ENCODE measurements around the gene LPIN3. TPM values are rescaled to one million over a fixed set of nuclear protein-coding genes. Genes with fewer than 3 reads are reported as not detected.

The LPIN3 gene
- total RNA-seq, 2 donors from 2014 or later = 46.2 to 65.3 TPM

- no peak overlapping the region for H3K9ac ChIP-seq (ENCODE audit: low read depth in 2 of 2, low read length in 2 of 2)
- no peaks in the 10 kb centered on the region for H3K4me1 ChIP-seq
- intact Hi-C loops (cut with DNase I) = no loop called here
- no peaks in the 10 kb centered on the region for H3K36me3 ChIP-seq
- no peaks in the 10 kb centered on the region for H3K27me3 ChIP-seq
- H3K27ac ChIP-seq = no peak overlapping the region
- H3K4me3 ChIP-seq = no peak overlapping the region
- TF ChIP-seq CTCF (IDR thresholded peaks at IDR 0.05) = no peak
- H3K9me3 ChIP-seq = no peaks in the 10 kb centered on the region
- no peak for DNase-seq
These were observed 13.4 kb upstream of the LPIN3 start for GRCh38 chr20:41327178-41327577.

GRCh38 chr20:41329435-41330342 lies 10.9 kb upstream of the LPIN3 start:
- TF ChIP-seq CTCF (IDR thresholded peaks at IDR 0.05) = no peak
- no peaks in the 10 kb centered on the region for H3K4me1 ChIP-seq
- peak; percentile 43 for DNase-seq
- peak overlapping the region; percentile 36 for H3K27ac ChIP-seq
- H3K4me3 ChIP-seq = no peak overlapping the region
- no peaks in the 10 kb centered on the region for H3K36me3 ChIP-seq
- no peaks in the 10 kb centered on the region for H3K9me3 ChIP-seq
- H3K27me3 ChIP-seq = no peaks in the 10 kb centered on the region
- intact Hi-C loops (cut with DNase I) = loop anchor here (10.0 kb wide), 1 partner anchor 365 kb away; no protein-coding TSS in a partner anchor
- peak overlapping the region in 1 of 2 donors; percentile 50 for H3K9ac ChIP-seq (ENCODE audit: low read depth in 2 of 2, low read length in 2 of 2)

- H3K27ac ChIP-seq = no peak overlapping the region
- TF ChIP-seq CTCF (IDR thresholded peaks at IDR 0.05) = no peak
- H3K9ac ChIP-seq (ENCODE audit: low read depth in 2 of 2, low read length in 2 of 2) = no peak overlapping the region
- H3K36me3 ChIP-seq = no peaks in the 10 kb centered on the region
- no peak overlapping the region for H3K4me3 ChIP-seq
- no peaks in the 10 kb centered on the region for H3K27me3 ChIP-seq
- intact Hi-C loops (cut with DNase I) = loop anchor here (10.0 kb wide), 1 partner anchor 366 kb away; no protein-coding TSS in a partner anchor
- H3K4me1 ChIP-seq = no peaks in the 10 kb centered on the region
- no peaks in the 10 kb centered on the region for H3K9me3 ChIP-seq
- DNase-seq = no peak
These were observed 10.3 kb upstream of the LPIN3 start for GRCh38 chr20:41330343-41330720.

- no peak overlapping the region for H3K4me3 ChIP-seq
- no peak overlapping the region for H3K9ac ChIP-seq (ENCODE audit: low read depth in 2 of 2, low read length in 2 of 2)
- TF ChIP-seq CTCF (IDR thresholded peaks at IDR 0.05) = no peak
- no peaks in the 10 kb centered on the region for H3K36me3 ChIP-seq
- no peaks in the 10 kb centered on the region for H3K4me1 ChIP-seq
- no peaks in the 10 kb centered on the region for H3K27me3 ChIP-seq
- no peak for DNase-seq
- intact Hi-C loops (cut with DNase I) = loop anchor here (10.0 kb wide), 1 partner anchor 366 kb away; no protein-coding TSS in a partner anchor
- H3K9me3 ChIP-seq = no peaks in the 10 kb centered on the region
- H3K27ac ChIP-seq = no peak overlapping the region
These were observed 9.7 kb upstream of the LPIN3 start for GRCh38 chr20:41330941-41331340.

- H3K27me3 ChIP-seq = no peaks in the 10 kb centered on the region
- no peak overlapping the region for H3K9ac ChIP-seq (ENCODE audit: low read depth in 2 of 2, low read length in 2 of 2)
- no peak overlapping the region for H3K27ac ChIP-seq
- DNase-seq = no peak
- H3K9me3 ChIP-seq = no peaks in the 10 kb centered on the region
- H3K4me1 ChIP-seq = no peaks in the 10 kb centered on the region
- no peaks in the 10 kb centered on the region for H3K36me3 ChIP-seq
- intact Hi-C loops (cut with DNase I) = loop anchor here (10.0 kb wide), 1 partner anchor 367 kb away; no protein-coding TSS in a partner anchor
- no peak overlapping the region for H3K4me3 ChIP-seq
- no peak for TF ChIP-seq CTCF (IDR thresholded peaks at IDR 0.05)
These were observed 8.9 kb upstream of the LPIN3 start for GRCh38 chr20:41331731-41332130.
